NK-92 (cell line): Measurements from ENCODE around the gene SMAD3.

ENCODE experiments used
- DNase-seq: peaks from one replicate; lab custom pipeline; 2025; ENCODE audit not compliant: unreplicated experiment; lab: John Stamatoyannopoulos, UW

Gene SMAD3

DNA sequence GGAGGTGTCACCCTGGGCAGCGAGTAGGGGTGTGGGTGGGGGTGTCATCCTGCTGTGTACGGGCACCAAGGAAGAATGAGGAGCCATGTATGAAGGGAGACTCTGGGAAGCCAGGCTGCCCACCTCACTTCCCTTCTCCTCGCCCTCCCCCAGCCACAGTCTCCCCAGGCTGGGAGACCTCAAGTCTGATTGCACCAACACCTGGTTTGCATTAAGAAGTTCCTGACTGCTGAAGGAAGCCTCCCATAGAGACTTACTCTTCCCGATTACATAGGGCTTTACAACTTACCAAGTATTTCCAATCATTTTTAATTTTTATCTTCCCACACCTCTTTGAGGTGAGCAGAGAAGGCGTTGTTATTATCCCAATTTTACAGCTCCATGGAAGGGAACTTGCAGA lies 29.5 kb upstream of the SMAD3 start:
- no peak for DNase-seq

DNA sequence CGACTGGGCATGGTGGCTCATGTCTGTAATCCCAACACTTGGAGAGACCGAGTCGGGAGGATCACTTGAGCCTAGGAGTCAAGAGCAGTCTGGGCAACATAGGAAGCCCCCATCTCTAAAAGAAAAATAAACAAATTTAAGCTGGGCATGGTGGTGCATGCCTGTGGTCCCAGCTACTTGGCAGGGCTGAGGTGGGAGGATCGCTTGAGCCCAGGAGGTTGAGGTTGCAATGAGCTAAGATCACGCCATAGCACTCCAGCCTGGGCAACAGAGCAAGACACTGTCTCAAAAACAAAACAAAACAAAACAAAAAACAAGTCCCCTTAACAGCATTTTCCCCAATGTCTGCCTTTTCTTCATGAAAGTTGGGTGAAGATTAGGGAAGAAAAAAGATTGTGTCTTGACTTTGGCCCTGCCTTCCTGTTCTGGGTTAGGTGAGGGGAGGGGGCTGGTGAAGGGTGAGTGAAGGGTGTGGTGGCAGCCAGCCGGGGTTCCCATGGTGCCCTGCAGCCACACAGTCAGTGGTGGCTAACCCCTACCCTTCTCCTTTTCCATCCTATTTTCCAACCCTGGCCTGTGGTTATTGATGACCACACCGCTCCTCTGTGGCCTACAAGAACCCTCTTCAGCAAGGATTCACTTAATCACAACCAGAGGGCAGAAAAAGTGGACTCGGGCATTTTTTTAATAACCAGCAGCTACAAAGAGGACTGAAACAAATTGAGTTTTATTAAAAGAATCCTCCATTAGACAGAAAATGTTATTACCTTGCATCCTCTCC lies 28.4 kb upstream of the SMAD3 start:
- no peak for DNase-seq

DNA sequence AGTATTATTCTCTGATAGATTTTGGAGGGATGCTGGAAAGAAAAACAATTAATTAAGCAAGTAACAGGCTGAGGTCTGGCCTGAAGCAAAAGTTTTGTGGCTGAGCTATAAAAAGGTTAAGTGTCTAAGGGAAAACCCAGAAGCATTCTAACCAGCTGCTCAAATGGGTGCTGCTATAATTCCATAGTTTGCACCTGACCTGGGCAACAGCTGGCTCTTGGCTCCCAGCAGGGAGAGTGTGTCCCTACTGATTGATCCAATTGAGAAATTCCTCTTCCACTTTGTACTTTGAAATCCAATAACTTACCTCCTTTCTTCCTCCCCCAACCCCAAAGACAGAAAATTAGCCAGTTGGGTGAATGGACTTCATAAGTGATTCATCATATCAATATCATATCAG lies 27.7 kb upstream of the SMAD3 start:
- no peak for DNase-seq

DNA sequence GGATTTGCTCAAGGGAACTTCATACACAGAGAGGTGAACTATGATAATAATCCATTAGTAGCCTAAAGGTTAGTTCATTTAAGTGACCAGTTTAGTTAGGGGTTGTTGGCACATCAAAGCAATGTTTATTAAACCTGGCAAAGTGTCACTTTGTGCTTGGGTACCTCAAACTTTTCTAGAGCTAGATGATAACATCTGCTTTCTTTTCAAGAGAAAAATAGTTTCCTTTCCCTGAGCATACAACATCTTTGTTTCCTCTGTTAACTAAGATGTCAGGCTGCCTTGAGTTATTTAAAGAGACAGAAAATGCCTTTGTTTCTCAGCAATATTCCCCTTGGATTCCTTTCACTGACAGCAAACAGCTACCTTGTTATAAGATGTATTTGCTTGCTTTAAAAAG lies 26.7 kb upstream of the SMAD3 start:
- no peak for DNase-seq

DNA sequence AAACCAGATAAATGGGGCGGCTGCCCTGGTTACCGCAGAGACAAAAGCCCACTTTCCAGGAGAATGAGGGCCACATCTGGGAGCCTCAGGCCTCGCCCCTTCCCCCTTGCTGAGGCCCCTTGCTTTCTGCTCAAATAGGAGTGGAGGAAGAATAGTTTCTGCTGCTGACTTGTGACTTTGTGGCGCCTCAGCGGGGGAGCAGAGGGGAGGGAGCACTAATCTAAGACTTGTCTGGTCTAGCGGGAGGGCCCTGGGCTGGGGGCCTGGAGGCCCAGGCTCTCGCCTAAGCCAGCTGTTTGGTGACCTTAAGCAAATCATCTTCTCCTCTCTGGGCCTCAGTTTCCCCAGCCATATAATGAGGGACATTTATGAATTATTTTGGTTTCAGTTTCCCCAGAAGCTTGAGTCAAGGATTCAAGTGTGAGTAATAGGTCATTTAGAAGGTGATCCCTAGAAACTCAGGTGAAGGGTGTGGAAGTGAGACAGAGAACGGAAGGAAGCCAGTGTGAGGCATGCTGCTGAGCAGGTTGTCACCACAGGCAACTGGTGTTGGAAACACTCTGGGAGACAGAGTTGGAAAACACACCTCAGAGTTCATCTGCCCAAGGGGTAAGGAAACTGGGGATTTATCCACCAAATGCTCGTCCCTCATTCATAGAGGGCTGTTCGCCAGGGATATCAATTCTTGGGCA lies 25.9 kb upstream of the SMAD3 start:
- DNase-seq: no peak

DNA sequence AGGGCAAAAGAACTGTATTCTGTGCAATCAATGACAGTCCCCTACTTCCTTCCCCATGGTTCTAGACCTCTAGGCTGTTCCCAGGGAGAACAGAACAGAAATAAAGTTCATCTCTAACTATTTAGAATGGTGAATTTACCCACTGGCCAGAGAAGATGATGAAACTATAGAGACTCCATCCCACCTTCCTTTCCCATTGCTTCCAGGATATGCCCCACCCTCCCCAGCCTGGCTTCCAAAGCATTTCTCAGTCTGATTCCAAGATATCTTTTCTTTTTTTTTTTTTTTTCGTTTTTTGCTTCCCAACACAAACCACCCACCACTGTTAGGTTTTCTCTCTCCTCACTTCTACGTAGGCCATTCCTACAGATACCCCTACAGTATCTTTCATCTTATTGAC lies 25.1 kb upstream of the SMAD3 start:
- DNase-seq: no peak

DNA sequence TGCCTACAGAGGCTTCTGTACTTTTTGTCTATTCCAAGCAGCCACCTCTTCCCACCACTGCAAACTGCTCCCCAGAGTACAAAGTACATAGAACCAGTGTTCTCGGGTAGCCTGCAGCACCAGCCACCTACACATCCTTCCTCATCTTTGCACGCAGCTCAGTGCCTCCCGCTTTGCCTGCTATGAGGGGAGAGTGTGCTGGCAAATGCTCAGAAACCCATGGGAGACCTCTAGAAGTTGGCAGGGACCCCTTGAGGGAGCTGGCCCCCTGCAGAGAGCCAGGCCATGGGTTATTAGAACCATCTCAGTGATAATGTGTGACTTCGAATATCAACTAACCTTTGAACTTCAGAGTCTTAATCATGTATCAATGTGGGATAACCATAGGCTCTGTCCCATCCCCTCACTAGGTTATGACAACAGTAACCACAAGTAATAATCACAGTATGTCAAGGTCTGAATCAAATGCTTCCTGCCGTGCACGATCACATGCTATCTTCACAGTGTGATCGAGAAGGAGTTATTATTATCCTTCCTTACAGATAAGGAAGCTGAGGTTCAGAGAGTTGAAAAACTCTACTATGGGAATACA lies 22.8 kb upstream of the SMAD3 start:
- DNase-seq: no peak

DNA sequence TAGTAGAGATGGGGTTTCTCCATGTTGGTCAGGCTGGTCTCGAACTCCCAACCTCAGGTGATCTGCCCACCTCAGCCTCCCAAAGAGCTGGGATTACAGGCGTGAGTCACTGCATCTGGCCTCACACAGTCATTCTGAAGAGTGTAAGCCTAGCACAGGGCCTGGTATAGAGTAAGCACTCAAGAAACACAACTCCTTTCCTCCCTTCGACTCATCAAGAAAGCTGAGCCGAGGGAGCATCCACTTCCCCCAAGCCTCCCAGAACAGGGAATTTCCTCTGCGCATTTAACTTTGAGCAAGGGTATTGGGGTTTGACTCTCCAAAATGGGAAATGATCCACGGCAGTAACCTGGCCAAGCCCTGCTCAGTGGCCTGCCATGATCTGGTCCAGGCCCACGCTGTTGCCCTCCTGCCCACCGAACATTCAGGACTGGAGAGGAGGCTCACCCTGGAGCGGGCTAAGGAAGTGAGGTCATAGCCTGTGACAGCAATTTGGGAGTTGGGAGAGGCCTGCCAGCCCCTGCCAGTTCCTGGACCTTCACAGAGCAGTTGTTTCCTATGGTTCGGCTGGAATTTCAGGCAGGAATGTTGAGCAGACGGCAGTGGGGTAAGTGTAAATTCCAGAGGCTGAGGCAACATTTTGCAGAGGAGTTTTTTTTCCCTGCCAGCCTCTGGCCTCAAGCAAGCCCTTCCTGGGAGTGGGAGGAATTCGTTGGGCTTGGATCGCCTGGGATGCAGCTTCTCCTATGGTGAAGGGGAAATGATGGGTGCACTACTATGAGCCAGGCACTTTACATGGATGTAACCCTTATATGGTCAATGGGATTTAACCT lies 21.2 kb upstream of the SMAD3 start:
- DNase-seq: no peak

DNA sequence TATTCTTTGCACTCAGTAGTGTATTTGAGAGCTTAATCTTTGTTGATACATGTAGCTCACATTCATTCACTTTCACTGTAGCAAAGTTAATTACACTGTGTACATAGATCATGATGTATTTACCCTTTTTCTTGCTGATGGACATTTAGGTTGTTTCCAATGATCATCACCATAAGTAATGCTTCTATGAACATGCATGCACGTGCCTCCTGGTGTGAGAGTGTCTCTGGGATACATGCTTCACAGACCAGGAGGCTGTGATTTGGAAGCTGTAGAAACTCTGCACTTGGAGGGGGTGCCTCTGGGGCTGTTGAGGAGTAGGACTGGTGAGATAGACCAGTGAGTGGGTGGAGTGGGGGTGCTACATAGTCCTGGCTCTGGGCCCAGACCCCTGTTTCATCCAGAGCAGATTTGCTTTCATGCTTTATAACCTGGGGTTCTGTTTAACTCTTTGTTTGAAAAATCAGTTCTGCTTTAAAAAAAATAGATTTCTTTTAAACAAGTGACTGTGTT lies 18.2 kb upstream of the SMAD3 start:
- DNase-seq: no peak

DNA sequence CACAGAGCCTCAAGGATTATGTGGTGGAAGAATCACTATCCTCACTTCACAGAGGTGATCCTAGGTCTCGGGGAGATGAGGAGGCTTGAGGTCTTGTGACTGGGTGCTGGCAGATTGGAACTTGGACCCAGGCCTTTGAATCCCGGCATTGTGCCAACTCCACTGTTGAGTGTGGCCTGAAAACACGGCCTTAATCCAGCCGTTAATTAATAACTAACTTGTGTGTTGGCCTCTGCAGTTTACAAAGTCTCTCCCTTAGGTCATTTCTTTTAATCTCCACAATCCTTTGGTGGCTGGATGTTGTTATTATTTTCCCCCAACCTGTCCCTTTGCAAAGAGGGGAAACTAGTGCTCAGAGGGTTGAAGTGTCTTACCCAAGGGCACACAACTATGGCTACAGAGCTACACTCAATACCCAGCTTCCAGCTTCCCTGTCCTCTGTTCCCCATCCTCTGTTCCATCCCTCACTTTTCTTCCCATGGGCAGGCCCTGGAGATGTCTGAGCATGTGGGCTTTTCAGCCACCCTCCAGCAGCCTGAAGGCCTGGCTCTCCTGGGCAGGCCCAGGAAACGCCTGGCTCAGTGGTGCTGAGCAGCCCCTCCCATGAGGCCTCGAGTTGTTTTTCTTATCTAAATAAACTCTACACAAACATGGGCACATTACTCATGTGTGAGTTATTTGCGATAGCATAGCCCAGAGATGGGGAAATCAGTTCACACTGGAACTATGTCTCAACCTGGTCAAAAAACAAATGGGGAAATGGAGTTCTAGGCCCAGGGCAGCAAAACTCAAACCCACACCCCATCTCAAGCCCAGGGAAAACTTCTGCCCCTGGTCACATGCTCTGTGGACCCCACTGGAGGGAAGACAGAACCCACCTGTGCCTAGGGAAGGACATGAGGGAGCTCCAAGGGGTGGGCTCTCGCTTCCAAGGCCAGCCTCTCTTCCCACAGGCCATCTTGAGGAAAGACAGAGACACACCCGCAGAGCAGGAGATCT lies 16.8 kb upstream of the SMAD3 start:
- DNase-seq: no peak

DNA sequence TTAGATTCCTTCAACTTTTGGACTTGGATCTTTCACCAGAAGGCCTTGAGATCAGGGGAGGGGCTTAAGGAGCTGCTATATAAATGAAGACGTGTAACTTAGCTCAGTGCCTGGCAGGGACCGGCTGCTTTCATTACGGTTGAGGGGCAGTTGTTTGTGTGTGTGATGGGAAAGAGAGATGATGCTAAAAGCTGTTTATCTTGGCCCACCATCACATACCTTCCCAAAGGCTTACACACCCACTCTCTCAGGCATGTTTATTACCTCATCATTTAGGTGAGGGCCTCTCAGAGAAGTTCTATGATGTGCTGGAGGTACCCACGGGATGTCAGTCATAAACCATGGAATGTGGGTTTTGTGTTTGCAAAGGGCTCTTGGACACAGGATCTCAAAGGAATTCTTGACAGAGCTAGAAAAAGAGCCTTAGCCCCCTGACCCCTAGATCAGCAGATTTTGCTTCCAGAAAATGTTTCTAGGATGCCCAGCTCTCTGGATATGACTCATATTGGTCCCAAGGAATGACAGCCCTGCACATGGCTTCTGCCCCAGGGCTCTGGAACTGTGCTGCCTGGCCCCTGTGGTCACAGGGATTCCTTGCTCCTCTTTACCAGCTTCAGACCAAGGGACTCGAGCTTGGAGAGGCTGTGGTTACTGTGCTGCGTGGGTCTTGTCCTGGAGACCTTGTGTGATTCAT lies 15.9 kb upstream of the SMAD3 start:
- DNase-seq: no peak

DNA sequence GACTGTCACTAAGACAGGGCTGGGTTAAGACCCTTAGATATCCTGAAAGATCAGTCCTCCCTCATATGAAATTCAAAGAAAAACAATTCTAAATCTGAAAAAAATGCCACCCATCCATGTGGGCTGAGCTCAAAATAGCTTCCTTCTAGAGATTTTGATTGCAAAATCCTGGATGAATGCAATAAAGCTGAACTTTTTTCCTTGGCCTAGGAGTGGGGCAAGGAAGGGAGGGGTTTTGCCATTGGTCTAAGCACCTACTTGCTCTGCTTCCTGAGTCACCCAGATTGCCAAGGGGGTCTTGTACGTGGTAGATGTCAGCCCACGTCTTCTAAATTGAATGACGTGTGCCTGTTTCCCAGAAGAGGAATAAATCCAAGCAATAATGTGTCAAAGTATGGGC lies 15.3 kb upstream of the SMAD3 start:
- DNase-seq: no peak

DNA sequence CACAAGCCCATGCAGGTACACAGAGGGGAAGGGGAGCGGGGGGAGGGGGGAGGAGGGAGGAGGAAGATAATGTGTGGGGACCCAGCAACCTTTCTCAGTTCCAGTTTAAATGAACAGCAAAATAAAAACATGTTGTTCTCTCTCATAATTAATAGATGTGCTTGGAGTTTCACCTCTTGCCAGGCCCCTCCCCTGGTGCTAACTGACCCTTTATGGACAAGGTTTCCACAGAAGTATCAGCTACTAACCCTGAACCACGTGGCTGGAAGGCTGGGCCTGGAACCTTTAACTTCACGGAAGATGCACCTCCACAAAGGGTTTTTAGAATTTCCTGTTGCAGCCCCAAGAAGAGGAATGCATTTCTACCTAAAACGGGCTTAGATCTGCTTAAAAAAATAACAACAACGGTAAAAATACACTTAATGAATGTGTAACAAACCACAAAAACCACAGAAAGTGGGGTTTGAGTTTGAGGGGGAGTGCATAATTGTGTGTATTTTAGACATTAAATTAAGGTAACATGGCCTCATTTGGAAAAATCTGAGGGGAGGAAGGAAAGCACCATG lies 14.8 kb upstream of the SMAD3 start:
- DNase-seq: no peak

DNA sequence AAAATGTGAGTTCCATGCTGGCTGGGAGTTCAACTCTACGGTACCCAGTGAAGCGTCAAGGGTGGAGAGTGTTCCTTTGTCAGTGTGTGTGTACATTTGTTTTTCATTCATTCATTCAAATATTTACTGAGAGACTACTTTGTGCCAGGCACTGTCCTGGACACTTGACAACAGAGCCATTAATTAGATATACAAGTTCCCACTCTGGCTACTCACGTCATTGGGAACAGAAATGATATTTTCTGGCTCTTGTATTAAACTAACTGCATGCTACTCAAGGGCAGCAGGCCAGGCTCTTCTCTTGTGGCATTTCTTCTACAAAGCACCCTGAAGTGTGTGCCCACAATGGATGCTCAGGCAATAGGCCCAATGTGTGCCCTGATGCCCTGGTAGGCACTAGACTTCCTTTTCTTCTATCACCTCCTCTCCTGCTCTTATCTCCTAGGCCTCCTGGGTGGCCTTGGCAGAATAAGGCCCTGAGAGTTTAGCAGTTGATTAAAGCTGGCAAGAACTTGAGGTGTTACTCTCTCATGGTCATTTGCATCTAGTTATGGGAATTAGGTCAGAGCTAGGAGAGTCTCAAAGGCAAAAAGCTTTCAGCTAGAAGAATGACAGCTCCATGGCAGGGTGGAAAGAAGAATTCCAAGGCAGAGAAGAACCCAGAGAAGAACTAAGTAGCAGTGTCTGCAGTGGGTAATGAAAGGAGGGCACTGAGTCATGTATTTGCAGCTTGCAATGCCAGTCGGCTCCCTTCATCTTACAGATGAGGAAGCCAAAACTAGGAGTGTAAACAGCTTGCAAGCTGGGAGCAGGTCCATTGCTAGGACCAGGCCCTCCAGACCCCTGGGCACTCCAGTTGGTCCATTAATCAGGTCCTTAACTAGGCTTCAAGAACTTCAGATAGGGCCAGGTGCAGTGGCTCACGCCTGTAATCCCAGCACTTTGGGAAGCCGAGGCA lies 14.0 kb upstream of the SMAD3 start:
- no peak for DNase-seq

DNA sequence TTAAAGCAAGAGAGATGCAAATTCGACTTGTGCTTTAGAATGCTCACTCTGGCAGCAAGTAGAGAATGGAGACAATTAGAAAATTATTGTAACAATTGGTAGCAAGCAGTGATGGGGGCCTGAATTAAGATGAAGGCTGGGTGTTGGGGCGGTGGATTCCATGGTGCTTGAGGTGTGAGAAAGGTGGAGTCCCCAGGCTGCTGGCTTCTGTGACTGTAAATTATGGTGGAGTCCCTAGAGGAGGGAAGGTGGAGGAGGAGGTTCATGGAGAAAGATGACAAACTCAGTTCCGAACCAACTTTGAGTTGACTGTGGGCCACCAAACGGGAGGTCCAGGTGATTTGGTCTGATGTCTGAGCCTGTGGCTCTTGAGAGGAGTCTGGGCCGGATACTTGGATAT lies 10.7 kb upstream of the SMAD3 start:
- DNase-seq: no peak

DNA sequence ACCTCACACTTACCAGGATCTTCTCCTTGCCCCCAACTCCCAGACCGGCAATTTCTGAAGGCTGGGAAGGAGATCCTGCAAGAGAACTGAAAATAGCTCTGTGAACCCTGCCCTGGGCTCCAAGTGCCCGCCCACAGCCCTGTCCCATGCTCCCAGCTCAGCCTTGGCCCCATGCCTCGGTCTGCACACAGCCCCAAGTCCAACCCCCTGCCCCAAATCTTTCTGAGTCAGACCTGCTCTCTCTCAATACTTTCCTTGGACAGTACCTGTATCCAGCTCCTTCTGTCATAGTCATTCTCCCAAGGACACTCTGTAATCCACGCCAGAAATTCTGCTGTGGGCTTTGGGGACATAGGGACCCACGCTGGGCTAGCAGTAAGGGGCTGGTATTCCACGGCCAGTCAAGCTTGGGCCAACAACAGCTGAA lies 6.3 kb upstream of the SMAD3 start:
- DNase-seq: no peak

DNA sequence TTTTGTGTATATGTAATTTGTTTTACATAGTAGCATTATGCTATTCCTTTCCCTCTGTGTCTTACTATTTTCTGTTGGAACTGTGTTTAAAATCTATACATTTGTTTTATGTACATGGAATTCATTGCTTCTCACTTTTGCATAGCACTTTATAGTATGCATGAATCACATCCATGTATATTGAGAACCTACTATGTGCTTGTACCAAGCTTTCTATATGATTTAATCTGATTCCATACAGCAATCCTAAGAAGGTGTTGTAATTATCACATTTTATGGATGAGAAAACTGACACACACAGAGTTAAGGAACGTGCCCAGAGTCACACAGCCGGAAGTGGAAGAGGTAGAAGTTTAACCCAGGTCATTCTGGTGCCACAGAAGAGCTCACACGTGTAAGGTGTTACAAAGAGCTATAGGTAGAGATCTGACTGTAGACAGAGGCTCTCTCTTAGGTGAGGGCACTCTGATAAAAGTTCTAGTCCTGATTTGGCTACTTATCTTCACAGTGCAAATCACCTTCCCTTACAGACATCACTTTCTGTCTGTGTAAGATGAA lies 3.5 kb upstream of the SMAD3 start:
- no peak for DNase-seq
